ENCODE measurements around the gene GALNT18.

DNA sequence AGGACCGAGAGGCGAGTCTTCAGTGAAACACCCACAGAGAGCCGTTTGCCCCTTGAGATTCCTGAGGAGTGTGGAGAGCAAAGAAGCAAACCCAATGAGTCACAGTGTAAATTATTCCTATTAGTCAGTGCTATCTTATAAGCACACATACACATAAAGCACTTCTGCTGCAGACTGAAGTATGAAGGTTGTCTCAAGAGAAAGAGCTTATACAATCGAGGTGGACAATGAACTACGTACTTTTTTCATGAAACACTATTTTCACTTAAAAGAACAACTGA lies 37.3 kb downstream of the GALNT18 start:
- TF ChIP-seq, protein P1, sequence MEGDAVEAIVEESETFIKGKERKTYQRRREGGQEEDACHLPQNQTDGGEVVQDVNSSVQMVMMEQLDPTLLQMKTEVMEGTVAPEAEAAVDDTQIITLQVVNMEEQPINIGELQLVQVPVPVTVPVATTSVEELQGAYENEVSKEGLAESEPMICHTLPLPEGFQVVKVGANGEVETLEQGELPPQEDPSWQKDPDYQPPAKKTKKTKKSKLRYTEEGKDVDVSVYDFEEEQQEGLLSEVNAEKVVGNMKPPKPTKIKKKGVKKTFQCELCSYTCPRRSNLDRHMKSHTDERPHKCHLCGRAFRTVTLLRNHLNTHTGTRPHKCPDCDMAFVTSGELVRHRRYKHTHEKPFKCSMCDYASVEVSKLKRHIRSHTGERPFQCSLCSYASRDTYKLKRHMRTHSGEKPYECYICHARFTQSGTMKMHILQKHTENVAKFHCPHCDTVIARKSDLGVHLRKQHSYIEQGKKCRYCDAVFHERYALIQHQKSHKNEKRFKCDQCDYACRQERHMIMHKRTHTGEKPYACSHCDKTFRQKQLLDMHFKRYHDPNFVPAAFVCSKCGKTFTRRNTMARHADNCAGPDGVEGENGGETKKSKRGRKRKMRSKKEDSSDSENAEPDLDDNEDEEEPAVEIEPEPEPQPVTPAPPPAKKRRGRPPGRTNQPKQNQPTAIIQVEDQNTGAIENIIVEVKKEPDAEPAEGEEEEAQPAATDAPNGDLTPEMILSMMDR (IDR thresholded peaks at IDR 0.05) = no peak
- no peak for TF ChIP-seq POLR2A (IDR thresholded peaks at IDR 0.05)

Measured in body of pancreas (tissue), 4 donors.